CD1c-positive myeloid dendritic cell (primary cell): ENCODE results near the gene LMNTD2.
"Not testable (repeated sequence)": the region's sequence is repeated elsewhere in the genome, so short reads cannot be mapped to it uniquely, and the experiment has no call there.

ENCODE experiments used
- DNase-seq: peaks from one replicate; pipeline ENCODE4 v3.0.0-alpha.2; 2016; ENCODE audit errors: extremely low spot score

LMNTD2 gene

DNA sequence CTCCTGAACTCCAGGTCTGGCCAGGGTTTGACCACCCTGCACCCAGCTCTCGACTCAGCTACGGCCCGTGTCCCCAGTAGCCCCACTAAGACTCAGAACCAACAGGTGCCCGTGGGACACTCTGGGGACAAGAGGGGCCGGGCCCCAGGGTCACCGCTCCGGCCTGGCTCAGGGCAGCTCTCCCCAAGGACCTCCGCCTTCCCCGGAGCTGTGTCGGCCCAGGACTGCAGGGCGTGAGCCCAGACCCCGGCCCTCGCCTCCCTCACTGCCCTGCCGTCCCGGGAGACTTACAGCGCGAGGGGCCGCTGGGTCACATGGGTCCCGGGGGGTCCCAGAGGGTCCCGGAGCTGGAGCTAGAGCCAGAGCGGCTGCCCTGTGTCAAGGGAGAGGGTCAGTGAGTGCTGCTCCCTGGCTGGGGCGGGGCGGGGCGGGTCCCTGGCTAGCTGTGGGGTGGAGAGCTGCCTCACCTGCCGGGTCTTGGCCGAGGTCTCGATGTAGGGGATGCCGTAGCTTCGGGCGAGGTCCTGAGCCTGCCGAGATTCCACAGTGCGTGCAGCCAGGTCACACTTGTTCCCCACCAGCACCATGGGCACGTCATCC is 27.5 kb downstream of the LMNTD2 start:
- DNase-seq, result no peak

DNA sequence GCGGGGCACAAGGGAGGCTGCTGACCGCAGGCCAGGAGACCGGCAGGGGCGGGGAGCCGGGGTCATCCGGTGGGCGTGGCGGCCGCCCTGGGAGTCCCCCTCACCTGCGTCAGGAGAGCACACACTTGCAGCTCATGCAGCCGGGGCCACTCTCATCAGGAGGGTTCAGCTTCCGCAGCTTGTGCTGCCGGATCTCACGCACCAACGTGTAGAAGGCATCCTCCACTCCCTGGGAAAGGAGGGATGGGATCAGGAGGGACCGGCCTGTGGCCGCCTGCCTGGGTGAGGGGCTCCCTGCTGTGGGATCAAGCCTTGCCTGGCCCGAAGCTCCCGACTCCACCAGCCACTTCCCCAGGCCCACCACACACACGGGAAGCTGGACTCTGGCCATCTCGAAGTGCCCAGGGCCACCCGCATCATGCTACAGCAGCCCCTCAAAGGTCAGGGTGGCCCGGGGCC is 28.0 kb downstream of the LMNTD2 start:
- DNase-seq, result no peak

DNA sequence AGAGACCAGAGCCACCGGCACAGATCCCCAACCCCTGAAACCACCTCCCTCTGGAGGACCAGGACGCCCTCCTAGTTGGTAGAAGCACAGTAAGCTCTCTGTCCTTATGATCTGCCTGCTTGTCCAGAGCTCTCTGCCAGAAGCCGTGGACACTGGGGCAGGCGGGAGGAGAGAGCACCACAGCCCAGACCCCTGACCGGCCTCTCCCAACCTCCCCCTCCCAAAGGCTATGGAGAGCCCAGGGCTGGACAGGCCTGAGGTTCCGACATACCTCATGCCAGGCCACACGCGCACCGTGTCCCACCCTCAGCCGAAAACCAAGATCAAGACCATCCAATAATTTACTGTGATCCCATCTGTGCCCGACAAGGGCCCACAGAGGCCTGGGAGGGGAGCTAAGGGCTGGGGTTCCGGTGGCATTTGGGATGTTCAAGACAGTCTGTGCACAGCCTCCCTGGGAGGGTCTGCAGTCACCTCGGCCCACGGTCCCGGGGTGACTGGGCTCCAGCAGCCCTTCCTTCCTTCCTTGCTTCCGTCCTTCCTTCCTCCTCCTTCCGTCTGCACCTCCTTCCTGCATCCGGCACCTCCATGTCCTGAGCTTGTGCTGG is 28.5 kb downstream of the LMNTD2 start:
- DNase-seq, result no peak

DNA sequence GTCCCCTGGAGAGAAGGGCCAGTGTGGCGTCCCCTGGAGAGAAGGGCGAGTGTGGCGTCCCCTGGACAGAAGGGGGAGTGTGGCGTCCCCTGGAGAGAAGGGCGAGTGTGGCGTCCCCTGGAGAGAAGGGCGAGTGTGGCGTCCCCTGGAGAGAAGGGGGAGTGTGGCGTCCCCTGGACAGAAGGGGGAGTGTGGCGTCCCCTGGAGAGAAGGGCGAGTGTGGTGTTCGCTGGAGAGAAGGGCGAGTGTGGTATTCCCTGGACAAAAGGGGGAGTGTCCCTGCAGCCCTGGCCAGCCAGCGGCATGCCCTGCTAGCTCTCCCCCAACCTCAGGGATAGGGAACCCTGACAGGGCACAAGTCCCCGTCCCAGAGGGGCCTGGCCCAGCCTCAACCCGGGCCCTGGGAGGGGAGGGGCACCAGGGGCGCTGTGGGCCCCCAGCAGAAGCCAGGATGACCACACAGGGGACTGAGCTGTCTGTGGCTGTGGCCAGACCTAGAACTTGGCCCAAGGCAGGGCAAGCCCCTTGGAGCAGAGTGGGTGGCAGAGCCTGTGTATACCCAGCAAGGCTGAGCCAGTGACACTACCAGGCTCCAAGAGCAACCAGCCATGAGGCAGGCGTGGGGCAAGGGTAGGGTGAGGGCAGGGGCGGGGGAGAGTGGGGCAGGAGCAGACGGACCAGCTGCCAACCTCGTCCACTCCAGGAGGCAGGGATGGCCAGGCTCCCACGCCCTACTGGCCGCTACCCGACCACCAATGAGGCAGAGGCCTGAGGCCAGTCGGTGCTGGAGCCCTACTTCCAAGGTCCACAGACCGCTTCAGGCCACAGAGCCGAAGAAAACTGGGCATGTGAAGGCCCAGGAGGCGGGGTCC is 29.3 kb downstream of the LMNTD2 start:
- no peak for DNase-seq

DNA sequence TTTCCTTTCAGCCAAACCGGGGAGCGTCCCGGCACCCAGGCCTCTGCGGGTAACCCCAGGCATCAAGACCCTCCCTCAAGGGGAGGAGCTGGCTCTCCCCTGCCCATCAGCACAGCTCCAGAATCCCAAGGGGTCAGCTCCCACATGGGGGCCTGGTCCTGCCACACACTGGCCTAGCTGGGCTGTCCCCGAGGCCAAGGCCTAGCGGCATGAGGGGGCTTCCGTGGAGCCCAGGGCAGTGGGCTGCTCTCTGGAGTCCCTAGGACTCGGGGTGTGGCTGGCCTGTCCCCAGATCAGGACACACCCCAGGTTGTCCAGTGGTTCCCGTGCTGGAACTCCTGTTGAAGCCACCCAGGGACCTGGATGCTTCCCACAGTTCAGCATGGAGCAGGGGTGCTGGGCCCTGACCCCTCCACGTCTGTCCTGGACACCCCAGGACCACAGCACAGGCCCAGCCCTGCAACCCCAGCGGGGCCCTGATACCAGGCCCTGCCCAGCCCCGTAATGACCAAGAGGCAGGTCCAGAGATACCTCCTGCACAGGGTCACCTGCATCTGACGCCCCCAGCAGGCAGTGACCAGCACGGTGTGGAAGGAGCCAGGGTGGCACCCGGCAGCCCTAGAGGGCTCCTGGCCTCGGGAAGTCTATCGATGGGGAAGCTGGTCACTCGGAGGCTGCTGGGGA is 30.7 kb downstream of the LMNTD2 start:
- DNase-seq, result no peak

DNA sequence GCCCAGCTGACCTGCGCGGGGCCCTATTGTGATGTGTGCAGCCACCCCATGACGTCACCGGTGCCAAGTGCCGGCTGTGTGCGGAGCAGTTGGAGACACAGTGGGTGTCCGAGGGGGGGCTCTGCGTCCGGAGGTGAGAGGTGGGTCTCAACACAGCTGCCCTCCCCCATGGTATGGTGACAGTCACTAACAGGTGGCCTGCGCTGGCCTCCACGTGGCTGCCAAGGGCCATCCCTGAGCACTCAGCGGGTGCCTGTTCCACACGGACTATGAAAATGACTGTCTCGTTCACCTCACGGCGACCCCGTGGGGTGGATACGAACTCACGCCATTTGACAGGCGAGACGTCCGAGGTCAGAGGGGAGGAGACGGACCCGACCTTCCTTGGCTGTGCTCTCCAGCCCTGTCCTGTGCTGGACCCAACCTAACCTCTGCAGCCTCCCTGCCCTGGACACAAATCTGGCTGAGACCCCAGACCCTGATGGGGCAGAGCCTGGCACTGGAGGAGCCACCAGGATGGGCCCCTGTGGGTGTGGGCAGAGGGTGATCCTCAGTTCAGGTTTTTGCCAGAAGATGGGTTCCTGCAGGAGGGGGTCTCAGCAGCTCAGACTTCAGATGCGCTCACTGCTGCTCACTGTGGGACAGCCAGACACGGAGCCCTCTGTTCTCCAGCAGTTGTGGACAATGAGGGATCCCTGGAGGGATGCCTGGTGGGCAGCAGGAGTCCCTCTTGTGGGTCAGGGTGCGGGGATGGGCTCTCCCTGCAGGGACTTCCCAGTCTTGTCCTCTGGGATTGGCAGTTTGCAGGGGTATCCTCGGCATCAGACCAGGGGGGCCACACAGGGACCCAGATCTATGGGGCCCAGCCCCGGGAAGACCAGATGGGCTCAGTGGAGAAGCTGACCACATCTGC is 31.5 kb downstream of the LMNTD2 start:
- DNase-seq, result no peak

DNA sequence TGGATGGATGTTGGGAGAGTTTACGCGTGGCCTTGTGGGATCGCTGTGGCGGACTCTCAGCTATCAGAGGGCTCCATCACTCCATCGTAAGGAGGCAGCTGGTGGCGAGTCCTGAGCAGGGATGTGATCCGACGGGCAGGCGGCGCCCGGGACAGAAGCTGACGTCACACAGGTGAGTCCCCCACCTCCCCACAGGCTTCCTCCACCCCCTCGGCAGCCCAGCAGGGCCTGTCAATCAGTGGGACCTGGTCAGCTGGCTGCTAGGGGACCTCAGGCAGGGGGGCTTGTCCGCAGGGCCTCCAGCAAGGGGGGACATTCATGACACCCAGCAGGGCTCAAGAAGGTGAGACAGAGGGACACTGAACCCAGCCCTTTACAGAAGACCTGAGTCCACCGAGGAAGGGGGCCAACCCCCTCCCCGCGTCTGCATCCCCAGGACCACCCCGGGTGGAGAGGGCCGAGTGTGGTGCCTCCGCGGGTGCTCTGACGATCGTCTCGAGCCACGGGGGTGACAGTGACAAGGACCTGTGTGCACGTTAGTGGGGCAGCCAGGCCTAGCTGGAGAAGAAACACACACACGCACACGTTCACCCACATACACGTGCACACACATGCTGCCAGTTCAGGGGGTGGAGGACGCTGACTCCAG is 32.2 kb downstream of the LMNTD2 start:
- no peak for DNase-seq

DNA sequence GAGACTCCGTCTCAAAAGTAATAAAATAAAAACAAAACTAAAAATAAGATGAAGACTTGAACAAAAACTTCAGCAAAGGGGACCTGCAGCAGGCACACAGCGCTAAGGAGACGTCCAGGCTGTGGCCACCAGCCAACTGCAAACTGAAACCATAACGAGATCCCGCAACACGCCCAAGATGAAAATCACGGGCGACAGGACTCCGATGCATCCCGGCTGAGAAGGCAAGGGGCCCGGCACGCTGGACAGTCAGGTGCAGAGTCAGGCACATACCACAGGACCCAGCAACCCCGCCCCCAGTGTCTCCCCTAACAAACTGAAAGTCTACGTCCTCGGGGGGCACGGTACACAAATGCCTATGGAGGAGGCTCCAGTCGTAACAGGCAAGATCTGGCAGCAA is 34.3 kb downstream of the LMNTD2 start:
- no peak for DNase-seq

DNA sequence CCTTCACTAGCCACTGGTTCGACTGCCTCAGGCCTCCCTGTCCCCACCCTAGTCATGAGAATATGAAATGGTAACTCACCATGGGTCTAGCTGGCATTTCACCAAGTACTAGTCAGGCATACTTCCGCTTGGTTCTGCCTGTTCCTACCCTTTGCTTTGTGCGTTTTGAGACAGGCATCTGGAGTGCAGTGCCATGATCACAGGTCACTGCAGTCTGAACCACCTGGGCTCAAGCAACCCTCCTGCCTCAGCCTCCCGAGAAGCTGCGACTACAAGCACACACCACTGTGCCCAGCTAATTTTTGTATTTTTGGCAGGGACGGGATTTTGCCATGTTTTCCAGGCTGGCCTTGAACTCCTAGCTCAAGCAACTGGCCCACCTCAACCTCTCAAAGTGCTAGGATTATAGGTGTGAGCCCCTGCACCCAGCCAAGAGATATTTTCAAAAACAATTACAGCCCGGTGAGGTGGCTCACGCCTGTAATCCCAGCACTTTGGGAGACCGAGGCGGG is 39.3 kb downstream of the LMNTD2 start:
- no peak for DNase-seq

DNA sequence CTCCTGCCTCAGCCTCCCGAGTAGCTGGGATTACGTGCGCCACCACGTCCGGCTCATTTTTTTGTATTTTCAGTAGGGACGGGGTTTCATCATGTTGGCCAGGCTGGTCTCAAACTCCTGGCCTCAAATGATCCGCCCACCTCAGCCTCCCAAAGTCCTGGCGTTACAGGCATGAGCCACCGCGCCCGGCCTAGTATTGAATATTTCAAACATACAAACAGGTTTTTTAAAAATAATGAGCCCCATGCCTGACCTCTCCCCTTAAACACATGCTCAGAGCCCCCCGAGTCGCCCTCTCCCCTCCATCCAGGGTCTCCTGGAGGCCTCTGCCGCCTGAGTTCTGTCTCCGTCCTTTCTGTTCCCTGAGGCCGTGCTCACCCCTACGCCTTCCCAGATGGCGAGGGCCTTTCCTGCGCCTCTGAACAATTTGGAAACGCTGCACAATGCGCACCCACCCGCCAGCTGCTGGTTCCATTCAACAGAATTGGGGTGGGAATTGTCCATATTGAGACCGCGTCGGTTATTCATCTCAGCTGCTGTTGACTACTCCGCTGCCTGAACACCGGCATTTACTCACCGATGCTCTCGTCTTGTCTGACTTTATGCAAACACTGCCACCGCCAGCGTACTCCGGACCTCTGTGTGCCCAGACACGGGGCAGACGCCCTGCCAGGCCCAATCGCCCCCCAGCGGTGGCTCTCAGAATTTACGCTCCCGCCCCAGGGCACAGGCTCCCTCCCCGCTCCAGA is 39.9 kb downstream of the LMNTD2 start:
- DNase-seq, result no peak

DNA sequence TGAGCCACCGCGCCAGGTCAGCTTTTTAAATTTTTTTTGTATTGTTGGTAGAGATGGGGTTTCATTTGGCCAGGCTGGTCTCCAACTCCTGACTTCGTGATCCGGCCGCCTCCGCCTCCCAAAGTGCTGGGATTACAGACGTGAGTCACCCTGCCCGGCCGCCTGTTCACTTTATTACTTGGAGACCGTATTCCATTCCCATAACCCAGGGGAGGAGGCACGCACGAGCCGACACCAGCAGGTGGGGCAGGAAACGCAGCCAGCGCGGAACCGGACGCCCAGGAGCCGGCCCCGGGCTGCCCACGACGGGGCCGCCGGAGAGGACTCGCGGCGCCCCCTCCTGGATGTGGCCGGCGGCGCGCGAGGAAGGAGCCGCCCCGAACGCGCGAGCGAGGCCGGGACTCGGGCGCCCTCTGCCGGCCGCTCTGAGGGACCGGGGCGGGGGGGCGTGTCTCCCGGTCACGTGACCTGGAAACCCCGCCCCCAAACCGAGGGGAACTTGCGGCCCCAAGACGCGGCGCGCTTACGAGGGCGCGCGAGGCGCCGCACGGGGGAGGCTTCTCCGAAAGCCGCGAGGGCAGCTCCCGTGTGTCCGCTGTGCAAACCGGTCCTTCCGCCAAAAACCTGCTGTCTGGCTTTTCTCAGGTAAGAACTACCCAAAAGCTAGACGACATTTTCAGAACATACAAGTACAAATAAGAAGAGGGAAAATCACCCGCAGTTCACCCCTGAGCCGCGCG is 41.9 kb downstream of the LMNTD2 start:
- peak; percentile 98 for DNase-seq

DNA sequence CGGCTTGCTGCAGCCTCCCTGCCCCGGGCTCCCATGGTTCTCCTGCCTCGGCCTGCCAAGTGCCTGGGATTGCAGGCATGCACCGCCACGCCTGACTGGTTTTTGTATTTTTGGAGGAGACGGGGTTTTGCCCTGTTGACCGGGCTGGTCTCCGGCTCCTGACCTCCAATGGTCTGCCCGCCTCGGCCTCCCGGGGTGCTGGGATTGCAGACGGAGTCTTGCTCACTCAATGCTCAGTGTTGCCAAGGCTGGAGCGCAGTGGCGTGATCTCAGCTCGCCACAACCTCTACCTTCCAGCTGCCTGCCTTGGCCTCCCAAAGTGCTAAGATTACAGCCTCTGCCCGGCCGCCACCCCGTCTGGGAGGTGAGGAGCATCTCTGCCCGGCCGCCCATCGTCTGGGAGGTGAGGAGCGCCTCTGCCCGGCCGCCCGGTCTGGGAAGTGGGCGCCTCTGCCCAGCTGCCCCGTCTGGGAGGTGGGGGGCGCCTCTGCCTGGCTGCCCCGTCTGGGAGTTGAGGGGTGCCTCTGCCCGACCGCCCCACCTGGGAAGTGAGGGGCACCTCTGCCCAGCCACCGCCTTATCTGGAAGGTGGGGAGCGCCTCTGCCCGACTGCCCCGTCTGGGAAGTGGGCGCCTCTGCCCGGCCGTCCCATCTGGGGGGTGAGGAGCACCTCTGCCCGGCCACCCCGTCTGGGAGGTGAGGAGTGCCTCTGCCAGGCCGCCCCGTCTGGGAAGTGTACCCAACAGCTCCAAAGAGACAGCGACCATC is 43.4 kb downstream of the LMNTD2 start:
- not testable (repeated sequence) for DNase-seq

DNA sequence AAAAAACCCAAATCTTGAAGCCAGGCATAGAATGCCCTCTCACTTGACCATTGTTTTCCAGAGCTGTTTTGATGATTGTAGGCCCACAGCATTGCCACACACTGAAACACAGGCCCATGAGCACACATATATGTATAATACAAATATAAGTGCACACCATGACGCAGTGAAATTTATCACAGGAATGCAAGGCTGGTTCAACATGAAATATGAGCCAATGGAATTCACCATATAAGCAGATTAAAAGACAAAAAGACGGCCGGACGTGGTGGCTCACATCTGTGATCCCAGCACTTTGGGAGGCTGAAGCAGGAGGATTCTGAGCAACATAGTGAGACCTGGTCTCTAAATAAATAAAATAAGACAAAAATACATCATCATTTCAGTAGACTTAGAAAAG is 44.1 kb downstream of the LMNTD2 start:
- DNase-seq, result no peak

DNA sequence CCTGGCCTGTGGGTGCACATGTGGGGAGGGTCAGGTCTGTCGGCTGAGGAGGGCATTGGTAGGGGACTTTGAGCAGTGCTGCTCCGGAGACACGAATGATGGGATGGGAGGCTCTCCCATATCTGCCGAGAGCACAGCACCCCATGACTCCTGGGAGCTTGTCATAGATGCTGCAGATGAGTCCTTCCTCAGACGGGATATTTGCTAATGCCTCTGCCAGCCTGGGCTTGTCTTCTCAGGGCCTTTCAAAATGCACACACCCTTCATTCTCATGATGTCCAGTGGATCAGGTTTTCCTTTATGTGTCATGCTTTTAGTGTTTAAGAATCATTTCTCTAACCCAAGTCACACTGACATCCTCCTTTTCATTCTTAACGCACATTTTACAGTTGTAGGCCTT is 45.4 kb downstream of the LMNTD2 start:
- DNase-seq, result no peak

DNA sequence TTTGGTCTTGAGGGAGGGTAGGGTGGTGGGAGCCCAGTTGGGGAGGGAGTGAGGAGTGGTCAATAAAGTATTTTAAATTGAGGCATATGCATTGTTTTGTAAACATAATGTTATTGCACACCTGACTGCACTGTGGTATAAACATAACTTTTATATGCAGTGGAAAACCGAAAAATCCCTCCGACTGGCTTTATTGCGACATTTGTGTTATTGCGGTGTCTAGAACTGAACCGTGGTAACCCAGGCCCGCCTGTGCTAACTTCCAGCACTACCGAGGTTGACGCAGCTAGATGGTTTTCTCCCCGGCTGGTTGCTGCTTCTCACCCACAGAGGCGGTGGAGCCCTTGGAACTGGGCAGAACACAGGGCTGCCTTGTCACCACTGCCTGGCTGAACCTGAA is 45.9 kb downstream of the LMNTD2 start:
- no peak for DNase-seq

DNA sequence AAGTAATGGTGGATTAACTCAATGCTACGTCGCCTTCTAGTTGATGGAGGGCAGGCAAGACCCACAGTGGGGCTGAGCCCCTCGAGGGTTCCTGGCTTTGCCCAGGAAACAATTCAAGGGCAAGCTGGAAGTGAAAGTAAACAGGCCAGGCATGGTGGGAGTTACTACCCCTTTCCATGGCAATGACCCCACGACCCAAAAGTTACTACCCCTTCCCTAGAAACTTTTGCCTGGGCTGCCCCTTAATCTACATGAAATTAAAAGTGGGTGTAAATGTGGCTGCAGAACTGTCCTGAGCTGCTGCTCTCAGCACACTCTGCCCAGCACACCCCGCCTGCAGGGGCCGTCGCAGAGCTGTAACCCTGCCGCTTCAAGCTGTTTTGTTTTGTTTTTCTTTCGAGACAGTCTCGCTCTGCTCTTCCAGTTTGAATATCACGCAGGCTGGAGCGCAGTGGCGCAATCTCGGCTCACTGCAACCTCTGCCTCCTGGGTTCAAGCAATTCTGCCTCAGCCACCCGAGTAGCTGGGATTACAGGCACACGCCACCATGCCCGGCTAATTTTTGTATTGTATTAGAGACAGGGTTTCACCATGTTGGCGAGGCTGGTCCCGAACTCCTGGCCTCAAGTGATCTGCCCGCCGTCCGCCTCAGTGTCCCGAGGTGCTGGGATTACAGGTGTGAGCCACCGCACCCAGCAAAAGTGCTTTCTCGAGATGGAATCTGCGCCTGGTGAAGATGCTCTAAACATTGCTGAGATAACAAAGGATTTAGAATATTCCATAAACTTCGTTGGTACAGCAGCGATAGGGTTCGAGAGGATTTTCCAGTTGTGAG is 47.6 kb downstream of the LMNTD2 start:
- peak; percentile 78 for DNase-seq

DNA sequence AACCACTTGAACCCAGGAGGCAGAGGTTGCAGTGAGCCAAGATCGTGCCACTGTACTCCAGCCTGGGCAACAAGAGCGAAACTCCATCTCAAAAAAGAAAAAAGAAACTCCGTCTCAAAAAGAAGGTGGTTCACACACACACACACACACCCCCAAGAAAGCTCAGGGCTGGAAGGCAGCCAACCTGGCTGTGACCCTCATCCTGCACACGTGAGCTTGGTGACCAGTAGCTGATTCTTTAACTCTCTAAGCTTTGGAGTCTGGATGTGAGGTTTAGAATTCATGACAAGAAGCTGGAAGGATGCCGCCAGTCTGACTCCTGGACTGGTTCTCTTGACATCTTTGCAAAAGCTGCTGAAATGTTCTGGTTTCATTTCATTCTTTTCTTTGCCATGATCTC is 51.6 kb downstream of the LMNTD2 start:
- no peak for DNase-seq
